K562 (cell line): ENCODE results near the gene SYT7. TPM values are rescaled to one million over a fixed set of nuclear protein-coding genes. Genes with fewer than 3 reads are reported as not detected.

Source experiments
- ATF1 ChIP-seq, 2 experiments: fragments of 450-650 bp in 1 of 2; IDR thresholded peaks; 2 replicates each; pipeline ENCODE4 v1.6.1; 2016; ENCODE audit warnings: missing compliant biosample characterization in 1 of 2, missing genetic modification characterization in 1 of 2
- BCOR ChIP-seq: fragments of 450-650 bp; IDR thresholded peaks from 2 replicates; pipeline ENCODE4 v1.6.1; 2016
- CBFA2T2 ChIP-seq: fragments of 450-650 bp; conservative IDR thresholded peaks from 2 replicates; pipeline ENCODE4 v1.6.1; 2017; ENCODE audit warnings: mild to moderate bottlenecking
- CBX5 ChIP-seq: IDR thresholded peaks from 2 replicates; pipeline ENCODE4 v1.6.1; 2014; ENCODE audit warnings: low read depth, borderline replicate concordance
- CXXC5 ChIP-seq: fragments of 250-450 bp; sonication (Bioruptor Pico); IDR thresholded peaks from 2 replicates; pipeline ENCODE4 v1.8.0; 2022; ENCODE audit warnings: inconsistent platforms, mild to moderate bottlenecking, moderate library complexity
- IRF2 ChIP-seq: sonication (generic); formaldehyde crosslinking; IDR thresholded peaks from 2 replicates; pipeline ENCODE4 v1.8.1; 2022; ENCODE audit warnings: mild to moderate bottlenecking, missing genetic modification reagents
- JUNB ChIP-seq: fragments of 450-650 bp; formaldehyde crosslinking; conservative IDR thresholded peaks from 2 replicates; pipeline ENCODE4 v1.4.0; 2020; ENCODE audit warnings: mild to moderate bottlenecking
- JUND ChIP-seq, 2 experiments: IDR thresholded peaks; 2 replicates in 1 of 2; 3 replicates in 1 of 2; pipeline ENCODE4 v1.6.1; 2011; ENCODE audit warnings: borderline replicate concordance in 2 of 2, low read depth in 2 of 2, low read length in 2 of 2, improper control_type of control experiment in 1 of 2, missing biosample characterization in 1 of 2, missing genetic modification characterization in 1 of 2, missing genetic modification reagents in 1 of 2
- MBD1 ChIP-seq: fragments of 250-450 bp; sonication (Bioruptor Pico); IDR thresholded peaks from 2 replicates; pipeline ENCODE4 v1.8.0; 2022; ENCODE audit warnings: inconsistent platforms
- NR1H2 ChIP-seq: sonication (generic); formaldehyde crosslinking; IDR thresholded peaks from 2 replicates; pipeline ENCODE4 v1.4.0; 2020; ENCODE audit warnings: mild to moderate bottlenecking, missing genetic modification reagents
- SLC30A9 ChIP-seq: fragments of 250-450 bp; sonication (Bioruptor Pico); IDR thresholded peaks from 2 replicates; pipeline ENCODE4 v1.8.0; 2022; ENCODE audit warnings: mild to moderate bottlenecking, moderate library complexity
- TBL1XR1 ChIP-seq, 2 experiments: IDR thresholded peaks; 2 replicates each; pipeline ENCODE4 v1.6.1; 2012; ENCODE audit warnings: improper control_type of control experiment in 2 of 2, low read length in 2 of 2, mild to moderate bottlenecking in 1 of 2
- TFAM ChIP-seq: fragments of 250-450 bp; sonication (Bioruptor Pico); conservative IDR thresholded peaks from 2 replicates; pipeline ENCODE4 v1.5.0; 2021; ENCODE audit warnings: mild to moderate bottlenecking, moderate library complexity
- TFE3 ChIP-seq: fragments of 450-650 bp; formaldehyde crosslinking; IDR thresholded peaks from 2 replicates; pipeline ENCODE4 v1.4.0; 2020; ENCODE audit warnings: mild to moderate bottlenecking, mixed read lengths
- U2AF2 ChIP-seq: fragments of 200-400 bp; formaldehyde crosslinking; optimal IDR thresholded peaks from 2 replicates; pipeline ENCODE3; 2017; ENCODE audit warnings: low read depth, mild to moderate bottlenecking, low read length
- ZBTB49 ChIP-seq: sonication (generic); formaldehyde crosslinking; IDR thresholded peaks from 2 replicates; pipeline ENCODE4 v1.8.0; 2022; ENCODE audit warnings: missing genetic modification reagents, mild to moderate bottlenecking, borderline replicate concordance
- ZHX1 ChIP-seq: fragments of 150-350 bp; conservative IDR thresholded peaks from 2 replicates; pipeline ENCODE4 v1.6.1; 2014; ENCODE audit warnings: low read length
- ZNF445 ChIP-seq: fragments of 250-450 bp; sonication (Bioruptor Pico); IDR thresholded peaks from 2 replicates; pipeline ENCODE4 v1.4.0; 2020; ENCODE audit warnings: low read depth, mild to moderate bottlenecking, moderate library complexity
- ZNF707 ChIP-seq: fragments of 250-450 bp; sonication (Bioruptor Pico); conservative IDR thresholded peaks from 2 replicates; pipeline ENCODE4 v1.8.0; 2022; ENCODE audit warnings: inconsistent platforms, mild to moderate bottlenecking, moderate library complexity
- polyA plus RNA-seq, 8 experiments: library from polyadenylated mRNA; depleted of rRNA in 4 of 8; stranded (reverse) in 5 of 8; unstranded in 3 of 8; fragments of >200 nt; fragmentation: Nextera tagmentation in 2 of 8; fragmentation: Illumina TruSeq in 1 of 8; extraction: Ambion mirVana in 2 of 8; extraction: Trizol in 1 of 8; gene quantifications; 2 replicates each; pipeline versions ENCODE4 v1.2.1 to v1.2.3, GENCODE V29; 2011 to 2014; ENCODE audit warnings: inconsistent platforms in 1 of 8, missing spikeins in 1 of 8
- total RNA-seq, 7 experiments: library from RNA; depleted of rRNA in 6 of 7; stranded (reverse); fragments of >200 nt in 6 of 7; fragmentation: Illumina TruSeq in 2 of 7; extraction: Trizol in 2 of 7; gene quantifications; 2 replicates each; pipeline versions ENCODE4 v1.2.1 to v1.2.3, GENCODE V29; 2011 to 2021; ENCODE audit warnings: low replicate concordance in 1 of 7

The SYT7 gene
- total and polyA plus RNA-seq, 9 of the 15 experiments (the other 6 are each of a cell fraction or from before 2014, with no cell fraction given): 0.01 to 0.51 (median 0.16) TPM; not detected in 1

- TF ChIP-seq ZHX1 (no peak), SLC30A9 (no peak), JUNB (CRISPR knock-in tag) (0 out of 2 replicates have a peak, but pooled peaks have one; percentile 40), TBL1XR1 (IDR thresholded peaks at IDR 0.05; ENCODE audit: low read length in 2 of 2) (no peak), ATF1 (CRISPR knock-in tag; IDR thresholded peaks at IDR 0.05) (no peak), ATF1 (tag; IDR thresholded peaks at IDR 0.05) (peak; percentile 70), ZBTB49 (CRISPR knock-in tag) (no peak), BCOR (no peak), TFAM (CRISPR knock-in tag) (no peak), ZNF445 (no peak), CBFA2T2 (no peak), IRF2 (CRISPR knock-in tag) (no peak), ZNF707 (no peak), CBX5 (no peak), MBD1 (CRISPR knock-in tag) (no peak), NR1H2 (CRISPR knock-in tag) (no peak), U2AF2 (no peak), JUND (IDR thresholded peaks at IDR 0.05; ENCODE audit: borderline replicate concordance, low read depth, low read length) (peak; percentile 45), JUND (tag; IDR thresholded peaks at IDR 0.05; ENCODE audit: borderline replicate concordance, low read depth, low read length) (peak; percentile 50; the same call in 1 of the 3 replicates), TFE3 (CRISPR knock-in tag) (no peak), CXXC5 (CRISPR knock-in tag) (no peak)
- TF ChIP-seq, all 486 proteins: peak for 6
Observed at GRCh38 chr11:61522881-61523280, 58.0 kb downstream of the SYT7 start (continued).
